ENCODE results near the gene REV3L.
A peak's percentile ranks its signal among the peaks of the same experiment; 100 is the strongest.
"Not testable (repeated sequence)": the region's sequence is repeated elsewhere in the genome, so short reads cannot be mapped to it uniquely, and the experiment has no call there.

REV3L gene

GRCh38 chr6:111494951-111495635, 12.1 kb upstream of the REV3L start:
- no peak for DNase-seq

- DNase-seq, result no peak
Observed at GRCh38 chr6:111492499-111492898, 9.5 kb upstream of the REV3L start.

GRCh38 chr6:111490067-111490466, 7.0 kb upstream of the REV3L start:
- DNase-seq, result no peak

- no peak for DNase-seq
Observed at GRCh38 chr6:111487661-111488060, 4.6 kb upstream of the REV3L start.

- DNase-seq, result peak; percentile 76
Observed at GRCh38 chr6:111486921-111487320, 3.9 kb upstream of the REV3L start.

- no peak for DNase-seq
Observed at GRCh38 chr6:111486475-111486874, 3.5 kb upstream of the REV3L start.

- DNase-seq, result no peak
Observed at GRCh38 chr6:111485342-111485741, 2.3 kb upstream of the REV3L start.

- peak; percentile 57 for DNase-seq
Observed at GRCh38 chr6:111484633-111484930, 1.6 kb upstream of the REV3L start.

GRCh38 chr6:111483736-111484632, 966 bp upstream of the REV3L start:
- DNase-seq, result peak; percentile 95

- peak; percentile 77 for DNase-seq
Observed at GRCh38 chr6:111482188-111482958, 645 bp downstream of the REV3L start.

GRCh38 chr6:111481836-111482187, 1.2 kb downstream of the REV3L start:
- no peak for DNase-seq

GRCh38 chr6:111480988-111481822, 1.8 kb downstream of the REV3L start:
- DNase-seq, result peak; percentile 59

- DNase-seq, result peak; percentile 56
Observed at GRCh38 chr6:111478749-111479148, 4.3 kb downstream of the REV3L start.

- DNase-seq, result no peak
Observed at GRCh38 chr6:111478064-111478476, 4.9 kb downstream of the REV3L start.

GRCh38 chr6:111477481-111477938, 5.5 kb downstream of the REV3L start:
- DNase-seq, result peak; percentile 28

- DNase-seq, result not testable (repeated sequence)
Observed at GRCh38 chr6:111476061-111476460, 7.0 kb downstream of the REV3L start.

- DNase-seq, result no peak
Observed at GRCh38 chr6:111474771-111475170, 8.2 kb downstream of the REV3L start.

- DNase-seq, result no peak
Observed at GRCh38 chr6:111474106-111474505, 8.9 kb downstream of the REV3L start.

- DNase-seq, result no peak
Observed at GRCh38 chr6:111472933-111473435, 10.0 kb downstream of the REV3L start.

- DNase-seq, result no peak
Observed at GRCh38 chr6:111471958-111472357, 11.1 kb downstream of the REV3L start.

- DNase-seq, result no peak
Observed at GRCh38 chr6:111471533-111471932, 11.5 kb downstream of the REV3L start.

GRCh38 chr6:111470991-111471390, 12.0 kb downstream of the REV3L start:
- no peak for DNase-seq

Data from NCI-H2171 treated with DMSO at 0.1 percent for 48 hours (cell line).